HCT116 (cell line): ENCODE results near the gene DPEP3.

ENCODE experiments used
- CEBPB ChIP-seq: IDR thresholded peaks from 2 replicates; pipeline ENCODE4 v1.6.1; 2012; ENCODE audit warnings: low read depth
- CTCF ChIP-seq, 3 experiments: fragments of 200-600 bp in 1 of 3; sonication (generic) in 1 of 3; IDR thresholded peaks in 2 of 3; conservative IDR thresholded peaks in 1 of 3; 2 replicates each; pipeline ENCODE4 v1.5.1; 2012 to 2017; ENCODE audit warnings: low read depth in 2 of 3, low read length in 2 of 3, antibody characterized with exemption in 1 of 3, borderline replicate concordance in 1 of 3, control low read depth in 1 of 3, mild to moderate bottlenecking in 1 of 3, mixed read lengths in 1 of 3, mixed run types in 1 of 3, moderate library complexity in 1 of 3; ENCODE audit not compliant: insufficient read depth in 1 of 3
- EZH2 ChIP-seq: fragments of 200-600 bp; sonication (generic); IDR thresholded peaks from 2 replicates; pipeline ENCODE4 v1.6.1; 2017; ENCODE audit warnings: antibody characterized with exemption, mixed run types
- EZH2phosphoT487 ChIP-seq: fragments of 200-600 bp; IDR thresholded peaks from 2 replicates; pipeline ENCODE4 v1.6.1; 2018; ENCODE audit warnings: antibody characterized with exemption, borderline replicate concordance
- MAX ChIP-seq: IDR thresholded peaks from 2 replicates; pipeline ENCODE4 v1.6.1; 2012
- POLR2A ChIP-seq: IDR thresholded peaks from 2 replicates; pipeline ENCODE4 v1.7.0; 2011; ENCODE audit warnings: borderline replicate concordance; ENCODE audit not compliant: insufficient read depth, insufficient read length; ENCODE audit errors: extremely low read depth
- POLR2AphosphoS5 ChIP-seq: IDR thresholded peaks from 2 replicates; pipeline ENCODE4 v1.6.1; 2011; ENCODE audit warnings: mild to moderate bottlenecking, low read depth, low read length, moderate library complexity
- REST ChIP-seq: IDR thresholded peaks from 2 replicates; pipeline ENCODE4 v1.6.1; 2012; ENCODE audit warnings: low read depth
- SIN3A ChIP-seq: IDR thresholded peaks from 2 replicates; pipeline ENCODE4 v1.6.1; 2012; ENCODE audit warnings: low read depth
- SP1 ChIP-seq: IDR thresholded peaks from 2 replicates; pipeline ENCODE4 v1.6.1; 2012; ENCODE audit warnings: low read depth
- TCF7L2 ChIP-seq: IDR thresholded peaks from 2 replicates; pipeline ENCODE4 v1.7.0; 2011; ENCODE audit warnings: borderline replicate concordance, inconsistent platforms; ENCODE audit not compliant: insufficient read depth, insufficient read length; ENCODE audit errors: extremely low read depth
- YY1 ChIP-seq: IDR thresholded peaks from 2 replicates; pipeline ENCODE4 v1.6.1; 2011; ENCODE audit warnings: low read length, low read depth, moderate library complexity, mild to moderate bottlenecking; ENCODE audit not compliant: insufficient replicate concordance; ENCODE audit errors: extremely low read depth
- ZFX ChIP-seq: fragments of 450-650 bp; IDR thresholded peaks from 2 replicates; pipeline ENCODE4 v1.6.1; 2017
- ZNF274 ChIP-seq: fragments of 200-500 bp; sonication (Bioruptor generic); IDR thresholded peaks from 2 replicates; pipeline ENCODE4 v1.6.1; 2014; ENCODE audit warnings: mild to moderate bottlenecking, low read depth, low read length, inconsistent platforms

- TF ChIP-seq POLR2A (no peak), SP1 (no peak), EZH2phosphoT487 (no peak), MAX (no peak), EZH2 (no peak), CTCF (IDR thresholded peaks at IDR 0.05 in 2 of 3, conservative IDR thresholded peaks at IDR 0.05 in 1 of 3; ENCODE audit: borderline replicate concordance in 1 of 3, insufficient read depth in 1 of 3, low read depth in 2 of 3, low read length in 2 of 3) (no peak), POLR2AphosphoS5 (no peak), ZFX (no peak), SIN3A (no peak), TCF7L2 (no peak), CEBPB (no peak), YY1 (no peak), ZNF274 (no peak), REST (no peak)
Observed at GRCh38 chr16:67988675-67989074, 8.4 kb upstream of the DPEP3 start.
